ENCODE data around the gene TRIM46.

Gene TRIM46, protein sequence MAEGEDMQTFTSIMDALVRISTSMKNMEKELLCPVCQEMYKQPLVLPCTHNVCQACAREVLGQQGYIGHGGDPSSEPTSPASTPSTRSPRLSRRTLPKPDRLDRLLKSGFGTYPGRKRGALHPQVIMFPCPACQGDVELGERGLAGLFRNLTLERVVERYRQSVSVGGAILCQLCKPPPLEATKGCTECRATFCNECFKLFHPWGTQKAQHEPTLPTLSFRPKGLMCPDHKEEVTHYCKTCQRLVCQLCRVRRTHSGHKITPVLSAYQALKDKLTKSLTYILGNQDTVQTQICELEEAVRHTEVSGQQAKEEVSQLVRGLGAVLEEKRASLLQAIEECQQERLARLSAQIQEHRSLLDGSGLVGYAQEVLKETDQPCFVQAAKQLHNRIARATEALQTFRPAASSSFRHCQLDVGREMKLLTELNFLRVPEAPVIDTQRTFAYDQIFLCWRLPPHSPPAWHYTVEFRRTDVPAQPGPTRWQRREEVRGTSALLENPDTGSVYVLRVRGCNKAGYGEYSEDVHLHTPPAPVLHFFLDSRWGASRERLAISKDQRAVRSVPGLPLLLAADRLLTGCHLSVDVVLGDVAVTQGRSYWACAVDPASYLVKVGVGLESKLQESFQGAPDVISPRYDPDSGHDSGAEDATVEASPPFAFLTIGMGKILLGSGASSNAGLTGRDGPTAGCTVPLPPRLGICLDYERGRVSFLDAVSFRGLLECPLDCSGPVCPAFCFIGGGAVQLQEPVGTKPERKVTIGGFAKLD
- total RNA-seq, result 2.0 to 15.7 (median 4.7) reads per million in 9 experiments

DNA sequence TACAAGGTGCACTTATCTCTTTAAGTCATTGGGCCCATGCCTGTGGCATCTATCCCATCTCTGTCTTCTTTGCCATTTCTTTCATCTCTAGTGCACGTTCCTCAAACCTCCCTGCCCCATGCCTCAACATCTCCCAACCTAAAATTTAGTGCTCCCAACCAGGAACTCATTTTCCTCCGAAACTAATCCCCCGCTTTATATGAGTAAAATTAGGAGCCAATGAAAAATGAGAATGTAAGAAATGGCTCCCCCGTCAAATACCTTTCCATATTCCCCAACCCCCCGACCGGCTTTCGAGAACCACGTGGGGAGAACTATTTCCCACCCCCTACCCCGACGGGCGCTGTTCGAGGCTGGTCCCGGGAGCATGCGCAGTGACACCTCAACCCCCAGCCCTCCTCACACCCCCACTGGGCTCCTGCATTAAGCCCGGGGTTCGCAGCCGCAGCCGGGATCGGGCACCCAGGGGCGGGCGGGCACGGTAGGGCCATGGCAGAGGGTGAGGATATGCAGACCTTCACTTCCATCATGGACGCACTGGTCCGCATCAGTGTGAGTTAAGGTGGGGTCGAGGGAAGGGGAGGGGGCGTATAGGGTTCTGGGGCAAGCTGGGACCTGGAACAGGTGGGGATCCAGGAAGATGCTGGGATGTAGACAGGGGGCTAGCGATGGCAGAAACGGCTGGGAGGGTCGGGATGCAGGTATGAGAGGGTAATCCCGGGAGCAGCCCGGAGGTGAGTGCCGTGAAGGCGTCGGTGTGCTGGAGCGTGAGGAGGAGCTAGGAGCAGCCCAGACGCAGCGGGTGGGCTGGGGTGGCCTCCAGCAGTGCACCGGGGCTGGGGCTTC is at the start of gene TRIM46:
TSS of gene TRIM46 (plus strand) at position 372 of the 846 bp plus-strand sequence. CDS start at position 490, 118 bp downstream.
- peaks cover 38% of the 10 kb centered on the region in 2 donors for H3K4me1 Mint-ChIP-seq (ENCODE audit: low read depth in 2 of 2)
- peaks cover 45% of the 10 kb centered on the region for H3K36me3 Mint-ChIP-seq (ENCODE audit: insufficient read depth)
- ATAC-seq (replicated peaks) (peak; percentile 16), DNase-seq (no peak)
- no peaks in the 10 kb centered on the region for H3K27me3 Mint-ChIP-seq
- H3K9me3 Mint-ChIP-seq, result no peaks in the 10 kb centered on the region
- H3K4me3 Mint-ChIP-seq, result peak within 1 kb of the TSS; percentile 99
- peak within 1 kb of the TSS; percentile 99 for H3K27ac Mint-ChIP-seq

DNA sequence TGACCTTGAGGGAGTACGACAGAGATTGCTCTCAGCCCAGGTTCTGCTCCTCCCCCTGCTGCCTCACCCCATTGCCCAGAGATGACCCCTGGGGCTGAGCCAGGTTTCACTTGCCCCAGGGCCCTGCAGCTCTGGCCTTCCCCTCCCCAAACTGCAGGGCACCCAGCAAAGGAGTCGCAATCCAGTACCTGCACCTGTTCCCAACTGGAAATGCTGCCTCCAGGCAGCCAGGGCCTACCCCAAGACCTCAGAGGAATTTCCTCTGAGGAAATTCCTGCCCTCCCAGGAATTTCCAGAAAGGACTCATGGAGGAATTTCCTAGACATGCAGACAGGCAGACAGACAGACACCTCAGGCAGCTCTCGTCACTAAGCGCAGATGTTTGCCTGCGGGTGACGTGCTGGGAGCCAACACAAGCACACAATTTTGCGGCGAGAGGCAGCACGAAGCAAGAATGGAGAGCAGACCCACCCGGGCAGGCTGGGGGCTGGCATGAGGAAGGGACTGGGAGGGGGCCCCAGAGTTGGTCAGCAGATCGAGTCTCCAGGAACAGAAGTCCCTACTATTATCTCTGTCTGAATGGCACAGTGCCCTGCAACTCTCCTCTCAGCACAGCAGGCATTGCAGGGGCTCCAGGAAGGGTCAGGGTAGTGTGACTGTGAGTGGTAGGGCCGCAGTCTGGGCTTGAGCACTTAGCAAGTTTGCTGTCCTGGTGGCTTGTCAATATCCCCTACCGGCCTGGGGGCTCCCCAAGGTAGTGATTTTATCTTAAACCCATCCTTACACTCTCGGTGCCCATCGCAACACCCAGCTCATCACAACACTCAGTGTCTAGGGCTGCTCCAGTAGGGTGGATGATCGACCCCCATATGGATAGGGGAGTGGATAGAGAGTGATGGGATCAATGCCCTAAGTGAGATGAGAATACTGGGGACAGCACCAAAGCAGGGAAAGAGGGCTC is 48.9 kb upstream of the TRIM46 start:
- DNase-seq (no peak), ATAC-seq (replicated peaks) (no peak)
- Mint-ChIP-seq H3K36me3 (ENCODE audit: insufficient read depth) (peaks cover 11% of the 10 kb centered on the region), H3K27me3 (peaks cover 0 to 62% of the 10 kb centered on the region in 2 donors), H3K27ac (no peak overlapping the region), H3K9me3 (no peaks in the 10 kb centered on the region), H3K4me1 (ENCODE audit: low read depth in 2 of 2) (peaks cover 23 to 26% of the 10 kb centered on the region in 2 donors), H3K4me3 (no peak overlapping the region)

- Mint-ChIP-seq H3K4me1 (ENCODE audit: low read depth in 2 of 2) (peaks cover 23 to 26% of the 10 kb centered on the region in 2 donors), H3K9me3 (no peaks in the 10 kb centered on the region), H3K27ac (no peak overlapping the region), H3K27me3 (peaks cover 4 to 69% of the 10 kb centered on the region in 2 donors), H3K4me3 (peak overlapping the region in 1 of 2 donors; percentile 67), H3K36me3 (ENCODE audit: insufficient read depth) (peaks cover 11% of the 10 kb centered on the region)
- ATAC-seq (replicated peaks) (no peak), DNase-seq (no peak)
These were observed 48.1 kb upstream of the TRIM46 start for GRCh38 chr1:155125511-155125945.

DNA sequence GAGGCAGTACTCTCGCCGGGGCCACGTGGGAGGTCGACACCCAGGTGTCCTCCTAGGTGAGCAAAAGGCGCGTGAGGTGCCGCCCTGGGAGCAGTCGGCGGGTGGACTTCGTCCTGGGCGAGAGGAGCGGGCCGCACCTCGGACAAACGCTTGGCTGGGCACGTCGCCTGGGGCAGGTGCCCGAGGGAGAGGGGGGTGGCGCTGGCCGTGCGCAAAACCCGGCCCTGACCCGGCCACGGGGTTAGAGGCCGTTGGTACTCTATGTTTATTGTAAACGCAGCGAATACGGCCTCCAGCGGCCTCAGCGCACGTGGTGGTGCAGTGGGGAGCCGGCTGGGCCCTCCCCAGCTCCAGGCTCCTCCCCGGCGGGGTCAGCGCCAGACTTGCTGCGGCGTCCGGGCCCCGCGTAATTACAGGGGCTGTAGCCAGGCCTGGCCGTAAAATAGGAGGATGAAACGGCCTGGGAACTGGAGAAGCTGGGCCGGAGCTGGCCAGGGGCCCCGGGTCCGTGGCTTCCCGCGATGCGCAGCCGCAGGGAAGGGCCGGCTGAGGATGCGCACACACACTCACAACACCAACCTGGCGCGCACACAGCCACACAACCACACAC is 47.6 kb upstream of the TRIM46 start:
- no peak overlapping the region for H3K27ac Mint-ChIP-seq
- H3K9me3 Mint-ChIP-seq, result no peaks in the 10 kb centered on the region
- DNase-seq (no peak), ATAC-seq (replicated peaks) (no peak)
- peaks cover 11% of the 10 kb centered on the region for H3K36me3 Mint-ChIP-seq (ENCODE audit: insufficient read depth)
- H3K4me3 Mint-ChIP-seq, result peak overlapping the region; percentile 91 to 92
- peaks cover 23 to 26% of the 10 kb centered on the region in 2 donors for H3K4me1 Mint-ChIP-seq (ENCODE audit: low read depth in 2 of 2)
- H3K27me3 Mint-ChIP-seq, result peaks cover 8 to 72% of the 10 kb centered on the region in 2 donors

- H3K36me3 Mint-ChIP-seq (ENCODE audit: insufficient read depth), result peaks cover 9% of the 10 kb centered on the region
These were observed 47.0 kb upstream of the TRIM46 start for GRCh38 chr1:155126556-155127104.

DNA sequence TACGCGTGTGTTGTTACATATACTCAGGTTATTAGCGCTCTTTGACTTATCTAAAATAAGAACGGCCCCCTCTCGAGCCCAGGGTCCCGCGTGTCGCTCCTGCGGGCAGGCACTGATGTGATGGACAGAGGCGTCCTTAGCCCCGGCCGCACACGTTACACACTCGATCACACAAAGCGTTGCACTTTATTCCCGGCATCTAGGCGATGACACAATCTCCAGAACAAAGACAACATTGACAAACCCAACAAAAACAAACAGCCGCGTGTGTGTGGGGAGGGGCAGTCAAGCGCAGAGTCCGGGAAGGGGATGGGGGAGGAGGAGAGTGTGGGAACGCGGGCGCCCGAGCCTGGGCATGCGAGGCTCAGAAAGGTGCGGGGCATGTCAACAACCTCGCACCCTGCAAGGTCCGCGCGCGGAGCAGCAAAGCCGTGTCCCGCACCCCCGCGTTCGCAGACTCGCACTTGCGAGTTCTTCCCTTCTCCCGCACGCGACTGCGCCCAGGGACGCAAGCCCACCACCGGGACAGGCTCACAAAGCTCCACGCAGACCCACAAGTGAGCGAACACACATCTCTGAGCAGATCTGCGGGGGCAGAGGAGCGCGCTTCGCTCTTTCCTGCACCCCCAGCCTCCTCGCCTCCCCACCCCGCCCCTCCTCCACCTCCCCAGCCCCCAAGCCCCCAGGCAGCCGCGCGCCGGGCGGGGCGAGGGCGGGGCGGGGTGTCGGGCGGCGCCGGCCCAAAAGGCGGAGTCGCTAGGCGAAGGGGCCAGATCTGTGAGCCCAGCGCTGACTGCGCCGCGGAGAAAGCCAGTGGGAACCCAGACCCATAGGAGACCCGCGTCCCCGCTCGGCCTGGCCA is 46.3 kb upstream of the TRIM46 start, which contains the start of gene EFNA1:
TSS of gene EFNA1 (plus strand) at position 772 of the 862 bp plus-strand sequence. CDS start 102 bp downstream, outside the sequence.
- ATAC-seq (replicated peaks) (peak; percentile 49), DNase-seq (peak in 2 of 3 experiments; percentile 14 to 33)
- peak within 1 kb of the TSS; percentile 4 to 64 for H3K27ac Mint-ChIP-seq
- H3K27me3 Mint-ChIP-seq, result peaks cover 8 to 71% of the 10 kb centered on the region in 2 donors
- peaks cover 23 to 26% of the 10 kb centered on the region in 2 donors for H3K4me1 Mint-ChIP-seq (ENCODE audit: low read depth in 2 of 2)
- H3K9me3 Mint-ChIP-seq, result no peaks in the 10 kb centered on the region
- H3K4me3 Mint-ChIP-seq, result peak within 1 kb of the TSS; percentile 91 to 92
- peaks cover 7% of the 10 kb centered on the region for H3K36me3 Mint-ChIP-seq (ENCODE audit: insufficient read depth)

More at GRCh38 chr1:155126556-155127104, 47.0 kb upstream of the TRIM46 start:
- H3K9me3 Mint-ChIP-seq, result no peaks in the 10 kb centered on the region
- H3K4me3 Mint-ChIP-seq, result peak overlapping the region; percentile 91 to 92
- peak; percentile 87 for ATAC-seq (replicated peaks)
- H3K4me1 Mint-ChIP-seq (ENCODE audit: low read depth in 2 of 2), result peaks cover 23 to 26% of the 10 kb centered on the region in 2 donors
- peaks cover 8 to 71% of the 10 kb centered on the region in 2 donors for H3K27me3 Mint-ChIP-seq
- DNase-seq, result peak; percentile 28 to 45 (median 42)
- peak overlapping the region in 1 of 2 donors; percentile 4 for H3K27ac Mint-ChIP-seq

- peak overlapping the region in 1 of 2 donors; percentile 64 for H3K27ac Mint-ChIP-seq
- H3K4me3 Mint-ChIP-seq, result peak overlapping the region; percentile 91 to 92
- peaks cover 8 to 71% of the 10 kb centered on the region in 2 donors for H3K27me3 Mint-ChIP-seq
- DNase-seq (no peak), ATAC-seq (replicated peaks) (no peak)
- no peaks in the 10 kb centered on the region for H3K9me3 Mint-ChIP-seq
- peaks cover 23 to 26% of the 10 kb centered on the region in 2 donors for H3K4me1 Mint-ChIP-seq (ENCODE audit: low read depth in 2 of 2)
- peaks cover 7% of the 10 kb centered on the region for H3K36me3 Mint-ChIP-seq (ENCODE audit: insufficient read depth)
These were observed 45.5 kb upstream of the TRIM46 start for GRCh38 chr1:155127967-155128754.

DNA sequence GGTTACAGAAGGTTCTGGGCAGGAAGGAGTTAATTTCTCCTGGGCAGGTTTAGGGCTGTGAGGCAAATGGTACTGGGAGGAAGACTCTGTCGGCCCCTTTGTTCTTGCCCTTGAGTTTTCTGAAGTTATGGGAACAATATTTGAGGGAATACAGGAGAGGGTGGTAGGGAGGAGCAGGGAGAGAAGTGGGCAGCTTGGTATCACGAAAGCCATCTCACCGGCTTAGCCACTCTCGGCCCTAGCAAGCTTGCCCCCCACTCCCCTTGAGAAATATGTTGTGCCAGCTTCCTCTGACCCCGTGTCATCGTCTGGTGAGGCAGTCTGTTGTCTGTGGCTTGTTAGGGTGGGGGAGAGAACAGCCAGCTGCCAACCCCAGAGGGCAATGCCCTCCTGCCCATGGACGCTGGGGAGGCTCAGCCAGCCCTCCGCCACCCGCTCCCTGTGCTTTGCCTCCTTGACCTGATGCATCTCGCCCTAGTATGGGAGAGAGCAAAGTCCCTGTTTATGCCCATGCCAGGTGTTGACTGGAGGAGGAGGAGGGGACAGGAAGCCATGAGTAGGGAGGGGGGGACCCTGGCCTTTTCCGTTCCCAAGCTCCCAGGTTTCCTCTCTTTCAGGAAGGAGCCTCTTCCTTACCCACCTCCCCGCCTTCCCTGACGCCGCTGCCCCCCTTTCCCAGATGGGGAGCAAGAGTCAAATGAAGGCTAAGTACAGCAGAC is 44.7 kb upstream of the TRIM46 start:
- H3K4me1 Mint-ChIP-seq (ENCODE audit: low read depth in 2 of 2), result peaks cover 23 to 26% of the 10 kb centered on the region in 2 donors
- peak overlapping the region in 1 of 2 donors; percentile 64 for H3K27ac Mint-ChIP-seq
- peaks cover 8 to 71% of the 10 kb centered on the region in 2 donors for H3K27me3 Mint-ChIP-seq
- H3K4me3 Mint-ChIP-seq, result peak overlapping the region; percentile 91 to 92
- H3K9me3 Mint-ChIP-seq, result no peaks in the 10 kb centered on the region
- peaks cover 7% of the 10 kb centered on the region for H3K36me3 Mint-ChIP-seq (ENCODE audit: insufficient read depth)
- DNase-seq, result peak in 1 of 3 experiments; percentile 9
- no peak for ATAC-seq (replicated peaks)

DNA sequence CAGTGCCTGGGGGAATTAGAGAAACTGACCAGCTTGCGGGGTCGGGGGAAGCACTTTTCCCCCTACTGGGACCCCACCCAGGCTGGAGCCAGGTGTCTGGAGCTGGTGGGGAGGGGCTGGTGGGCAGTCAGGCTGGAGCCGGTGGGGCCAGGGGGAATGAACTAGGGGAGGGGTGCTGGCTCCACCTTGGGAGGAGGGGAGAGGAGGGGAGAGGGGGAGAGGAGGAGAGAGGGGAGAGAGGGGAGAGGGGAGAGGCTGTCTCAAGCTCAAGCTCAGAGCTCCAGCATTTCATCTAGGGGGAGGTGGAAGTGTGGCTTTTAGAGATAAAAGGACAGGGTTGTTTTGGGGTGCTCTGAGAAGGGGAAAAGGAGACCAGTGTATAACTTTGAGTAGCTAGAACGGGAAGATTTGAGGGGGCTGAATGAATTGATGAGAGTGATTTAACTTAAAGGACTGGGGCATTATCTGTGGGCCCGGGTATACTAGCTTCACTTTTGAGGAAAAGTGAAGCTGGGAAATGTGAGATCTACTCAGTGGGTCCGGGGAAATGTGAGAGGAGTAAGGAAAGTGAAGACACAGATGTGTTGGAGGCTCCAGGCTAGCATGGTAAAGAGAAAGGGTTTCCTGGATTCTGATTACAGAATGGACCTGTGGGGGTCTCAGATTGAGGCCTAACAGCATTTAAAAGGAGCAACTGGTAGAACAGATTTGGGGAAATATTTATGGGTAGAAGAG is 43.2 kb upstream of the TRIM46 start:
- ATAC-seq (replicated peaks) (no peak), DNase-seq (no peak)
- H3K4me3 Mint-ChIP-seq, result no peak overlapping the region
- H3K9me3 Mint-ChIP-seq, result no peaks in the 10 kb centered on the region
- H3K4me1 Mint-ChIP-seq (ENCODE audit: low read depth in 2 of 2), result peaks cover 32 to 34% of the 10 kb centered on the region in 2 donors
- H3K36me3 Mint-ChIP-seq (ENCODE audit: insufficient read depth), result peaks cover 12% of the 10 kb centered on the region
- peaks cover 8 to 59% of the 10 kb centered on the region in 2 donors for H3K27me3 Mint-ChIP-seq
- no peak overlapping the region for H3K27ac Mint-ChIP-seq
